SH-SY5Y (cell line): ENCODE measurements around the gene ALKBH2.

Source experiments
- GATA2 ChIP-seq: IDR thresholded peaks from 2 replicates; pipeline ENCODE4 v1.6.1; 2011; ENCODE audit warnings: mild to moderate bottlenecking, low read depth, low read length
- GATA3 ChIP-seq: IDR thresholded peaks from 2 replicates; pipeline ENCODE4 v1.6.1; 2011; ENCODE audit warnings: low read depth, mild to moderate bottlenecking, low read length, moderate library complexity

DNA sequence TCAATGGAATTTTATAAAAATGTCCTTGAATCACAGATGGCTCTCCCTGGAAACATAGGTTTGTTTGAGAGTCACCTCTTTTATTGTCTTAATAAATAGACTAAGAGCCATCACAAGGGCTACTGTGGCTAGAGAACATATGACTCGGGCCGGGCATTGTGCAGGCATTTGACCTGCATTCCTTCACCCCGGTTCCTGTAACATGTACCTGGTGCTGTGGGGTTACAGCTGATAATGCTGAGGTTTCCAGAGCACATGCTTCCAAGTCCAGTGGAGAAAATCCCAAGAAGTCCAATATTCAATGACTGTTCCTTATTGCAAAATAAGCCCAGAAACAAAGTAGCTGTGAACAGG, 22.1 kb upstream of the ALKBH2 start:
- TF ChIP-seq GATA2 (no peak), GATA3 (no peak)
